GM10266 (cell line): ENCODE measurements around the gene CNTNAP2.

Source experiments
- DNase-seq: peaks from one replicate; pipeline ENCODE4 v3.0.0; 2012; ENCODE audit errors: extremely low spot score
- TF ChIP-seq, protein P1 (sequence below): IDR thresholded peaks from 2 replicates; pipeline ENCODE4 v1.5.1; 2012; ENCODE audit warnings: mild to moderate bottlenecking, low read depth; ENCODE audit not compliant: control insufficient read depth, insufficient read depth; ENCODE audit errors: missing control alignments

The CNTNAP2 gene

DNA sequence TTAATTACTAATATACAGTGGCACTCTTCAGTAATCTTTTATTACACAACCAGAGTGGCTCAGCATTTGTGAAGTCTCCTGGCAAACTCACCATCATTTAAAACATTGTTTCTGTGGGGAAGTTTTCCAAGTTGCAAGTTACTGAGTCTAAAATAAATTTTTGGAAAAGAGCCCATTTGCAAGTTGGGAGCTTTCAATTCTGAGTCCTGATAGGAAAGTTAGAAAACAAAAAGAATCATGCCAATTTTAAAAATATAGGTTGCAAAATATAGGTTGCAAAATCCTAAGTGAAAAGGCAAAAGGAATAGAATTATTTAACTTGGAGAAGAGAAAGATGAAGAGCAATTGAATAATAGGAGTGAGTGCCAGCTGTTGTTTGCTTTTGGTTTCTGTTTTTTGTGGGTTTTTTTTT is 2095.1 kb downstream of the CNTNAP2 start:
- no peak for DNase-seq
- TF ChIP-seq, protein P1, sequence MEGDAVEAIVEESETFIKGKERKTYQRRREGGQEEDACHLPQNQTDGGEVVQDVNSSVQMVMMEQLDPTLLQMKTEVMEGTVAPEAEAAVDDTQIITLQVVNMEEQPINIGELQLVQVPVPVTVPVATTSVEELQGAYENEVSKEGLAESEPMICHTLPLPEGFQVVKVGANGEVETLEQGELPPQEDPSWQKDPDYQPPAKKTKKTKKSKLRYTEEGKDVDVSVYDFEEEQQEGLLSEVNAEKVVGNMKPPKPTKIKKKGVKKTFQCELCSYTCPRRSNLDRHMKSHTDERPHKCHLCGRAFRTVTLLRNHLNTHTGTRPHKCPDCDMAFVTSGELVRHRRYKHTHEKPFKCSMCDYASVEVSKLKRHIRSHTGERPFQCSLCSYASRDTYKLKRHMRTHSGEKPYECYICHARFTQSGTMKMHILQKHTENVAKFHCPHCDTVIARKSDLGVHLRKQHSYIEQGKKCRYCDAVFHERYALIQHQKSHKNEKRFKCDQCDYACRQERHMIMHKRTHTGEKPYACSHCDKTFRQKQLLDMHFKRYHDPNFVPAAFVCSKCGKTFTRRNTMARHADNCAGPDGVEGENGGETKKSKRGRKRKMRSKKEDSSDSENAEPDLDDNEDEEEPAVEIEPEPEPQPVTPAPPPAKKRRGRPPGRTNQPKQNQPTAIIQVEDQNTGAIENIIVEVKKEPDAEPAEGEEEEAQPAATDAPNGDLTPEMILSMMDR = no peak

DNA sequence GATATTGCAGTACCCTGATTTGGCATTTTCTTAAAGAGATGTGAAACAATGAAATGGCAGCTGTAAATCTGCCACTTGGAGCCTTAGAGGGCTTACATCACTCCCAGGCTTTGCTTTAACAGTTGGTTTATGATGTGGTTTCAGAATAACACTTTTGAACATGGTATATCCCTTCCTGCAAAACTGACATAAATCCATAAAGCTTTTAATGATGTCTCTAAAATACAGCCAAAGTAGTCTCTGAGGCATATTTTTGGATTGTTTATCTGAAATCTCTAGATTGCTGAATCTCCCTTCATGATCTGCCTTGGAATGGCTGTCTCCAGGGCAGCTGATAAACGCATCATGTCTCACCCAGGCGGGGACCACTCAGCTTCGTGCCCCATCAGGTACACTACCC is 2096.1 kb downstream of the CNTNAP2 start:
- TF ChIP-seq, protein P1 = no peak
- no peak for DNase-seq

DNA sequence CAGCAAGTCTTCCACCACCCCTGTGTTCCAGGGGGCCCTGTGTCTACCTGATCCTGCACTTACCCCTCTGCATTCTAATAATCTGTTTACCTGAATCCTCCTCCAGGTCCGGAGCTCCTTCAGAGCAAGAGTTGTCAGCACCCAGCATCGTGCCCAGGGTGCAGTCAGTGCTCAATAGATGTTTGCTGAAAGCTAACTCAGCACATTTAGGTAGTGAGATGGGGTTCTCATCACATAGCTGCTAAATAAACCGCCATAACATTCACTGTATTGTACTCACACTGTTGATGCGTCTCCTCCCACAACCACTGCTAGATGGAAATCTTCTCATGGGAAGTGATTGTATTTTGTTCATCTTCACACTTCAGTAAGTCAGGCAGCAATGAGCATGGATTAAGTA is 2097.5 kb downstream of the CNTNAP2 start:
- DNase-seq = no peak
- TF ChIP-seq, protein P1 = no peak

DNA sequence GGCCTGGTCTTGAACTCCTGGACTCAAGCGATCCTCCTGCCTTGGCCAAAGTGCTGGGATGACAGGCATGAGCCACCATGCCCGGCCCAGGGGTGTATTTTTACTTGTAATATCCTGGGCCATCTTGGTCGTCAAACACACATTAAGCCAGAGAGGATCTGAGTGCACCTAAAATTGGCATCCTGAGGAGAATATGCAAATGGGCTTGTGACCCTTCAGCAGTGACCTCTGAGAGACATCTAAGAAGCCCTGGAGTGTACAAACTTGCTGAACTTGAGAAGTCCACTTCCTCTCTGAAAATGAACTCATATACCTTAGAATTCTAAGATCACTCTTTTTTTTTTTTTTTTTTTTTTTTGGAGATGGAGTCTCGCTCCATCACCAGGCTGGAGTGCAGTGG is 2102.0 kb downstream of the CNTNAP2 start:
- no peak for DNase-seq
- TF ChIP-seq, protein P1 = no peak

DNA sequence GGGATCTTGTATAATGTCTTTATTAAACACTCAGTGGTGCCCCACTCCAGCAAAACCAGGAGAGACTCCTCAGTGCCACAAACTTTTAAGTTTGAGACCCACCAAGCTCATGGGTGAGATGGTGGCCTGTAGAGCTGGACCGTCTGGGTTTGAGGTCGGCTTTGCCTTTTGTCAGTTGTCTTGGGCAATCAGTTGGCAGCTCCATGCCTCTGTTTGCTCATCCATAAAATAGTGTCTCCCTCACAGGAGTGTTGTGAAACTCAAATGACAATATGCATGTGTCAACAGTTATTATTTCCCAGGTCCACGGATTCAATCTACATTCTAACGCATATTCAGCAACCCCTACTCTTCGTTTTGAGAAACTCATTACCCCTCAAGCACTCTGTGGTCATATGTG is 2106.1 kb downstream of the CNTNAP2 start:
- no peak for DNase-seq
- TF ChIP-seq, protein P1 = no peak

DNA sequence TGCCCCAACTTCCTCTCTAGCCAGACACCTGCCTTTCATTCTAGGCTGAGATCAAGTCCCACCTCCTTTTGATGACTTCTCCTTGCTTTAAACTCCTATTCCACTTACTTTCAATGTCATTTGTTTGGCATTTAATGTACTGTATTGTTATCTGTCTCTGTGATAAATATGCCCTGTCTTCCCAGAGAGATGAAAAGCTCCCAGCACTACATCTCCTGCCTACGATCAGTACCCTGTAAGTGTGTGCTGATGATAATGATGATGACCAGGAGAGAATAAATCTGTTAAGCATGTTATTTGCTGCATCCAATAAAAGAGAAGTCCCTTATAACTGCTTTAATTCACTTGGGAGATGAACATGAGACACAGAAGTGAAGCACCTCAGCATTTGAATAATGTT is 2106.6 kb downstream of the CNTNAP2 start:
- TF ChIP-seq, protein P1 = no peak

DNA sequence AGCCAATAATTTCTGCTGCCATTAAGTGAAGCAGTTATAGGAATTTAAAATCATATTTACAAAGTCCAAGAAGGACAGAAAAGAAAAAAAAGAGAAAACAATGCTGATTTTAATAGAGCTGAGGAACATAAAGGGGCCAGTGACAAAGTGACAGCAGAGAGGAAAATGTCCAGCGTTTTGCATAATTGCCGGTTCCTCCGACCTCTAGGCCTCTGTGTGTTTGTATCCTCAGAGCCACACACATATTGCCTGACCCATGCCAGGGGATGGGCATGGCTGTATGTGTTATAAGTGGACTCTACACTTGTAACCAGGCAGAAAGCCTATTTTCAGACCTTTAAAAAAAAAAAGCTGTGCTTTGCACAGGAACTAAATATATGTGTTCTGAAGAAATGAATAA is 2107.1 kb downstream of the CNTNAP2 start:
- DNase-seq = no peak
- TF ChIP-seq, protein P1 = no peak

More for the DNA sequence above, 2106.6 kb downstream of the CNTNAP2 start:
- no peak for DNase-seq
